HCT116 (cell line): ENCODE data around the gene EYA3. TPM values are rescaled to one million over a fixed set of nuclear protein-coding genes. Genes with fewer than 3 reads are reported as not detected.

Source experiments
- ATAC-seq: fragments of 200-7000 bp; cut with Tn5 transposase; 2 replicates; pipeline ENCODE4 v1.9.1; 2020; ENCODE audit warnings: mild to moderate bottlenecking, moderate library complexity
- BruUV-seq: library from RNA; stranded (reverse); fragments of 400-500 nt; replicated peaks from 2 replicates; lab custom pipeline; 2021; lab: Mats Ljungman, UMichigan
- CTCF ChIA-PET: fragments of 300-600 bp; sonication (Branson Sonifier 250); formaldehyde crosslinking; loops from one replicate; lab custom pipeline; 2021; ENCODE audit warnings: antibody characterized with exemption; lab: Charles Lee
- POLR2A ChIA-PET: fragments of 300-600, 350-600 bp; sonication (Branson Sonifier 250); formaldehyde crosslinking; loops from one replicate; lab custom pipeline; 2021; ENCODE audit warnings: antibody characterized with exemption; lab: Charles Lee
- RAD21 ChIA-PET, 2 experiments: fragments of 300-600 bp; sonication (Branson Sonifier 250); formaldehyde crosslinking; loops; one replicate each; lab custom pipeline; 2023; ENCODE audit warnings: low total read pairs in 2 of 2; ENCODE audit not compliant: uncharacterized antibody in 2 of 2, unreplicated experiment in 2 of 2, low non-redundant PET in 1 of 2; lab: Charles Lee
- DNase-seq: peaks from one replicate; pipeline ENCODE4 v3.0.0-alpha.2; 2010; ENCODE audit warnings: low read depth, low spot score
- H2AFZ ChIP-seq: fragments of 200-600 bp; shearing (Covaris generic), sonication (generic); 2 replicates; pipeline ENCODE4 v1.6.1; 2017; ENCODE audit warnings: low read depth, mixed run types, mixed read lengths, antibody characterized with exemption, low read length; ENCODE audit not compliant: poor library complexity, severe bottlenecking
- H3K27ac ChIP-seq: 2 replicates; pipeline ENCODE4 v1.5.1; 2012; ENCODE audit warnings: low read depth, low read length
- H3K27me3 ChIP-seq: fragments of 200-600 bp; sonication (generic); 2 replicates; pipeline ENCODE4 v1.6.1; 2016; ENCODE audit warnings: mixed run types, low read length, mixed read lengths; ENCODE audit not compliant: insufficient read depth
- H3K36me3 ChIP-seq, 2 experiments: fragments of 200-500 bp in 1 of 2; fragments of 200-600 bp in 1 of 2; sonication (Bioruptor generic) in 1 of 2; sonication (generic) in 1 of 2; 2 replicates each; pipeline versions ENCODE4 v1.5.1 to v1.6.1; 2014 to 2016; ENCODE audit warnings: low read length in 2 of 2, inconsistent platforms in 1 of 2, mixed read lengths in 1 of 2, mixed run types in 1 of 2; ENCODE audit not compliant: insufficient read depth in 2 of 2, control insufficient read depth in 1 of 2
- H3K4me1 ChIP-seq, 2 experiments: fragments of 200-600 bp in 1 of 2; sonication (generic) in 1 of 2; 2 replicates each; pipeline versions ENCODE4 v1.5.1 to v1.6.1; 2012 to 2017; ENCODE audit warnings: low read length in 2 of 2, inconsistent platforms in 1 of 2, mild to moderate bottlenecking in 1 of 2, mixed read lengths in 1 of 2, mixed run types in 1 of 2, moderate library complexity in 1 of 2; ENCODE audit not compliant: insufficient read depth in 2 of 2, control insufficient read depth in 1 of 2
- H3K4me2 ChIP-seq: fragments of 200-600 bp; sonication (generic); 2 replicates; pipeline ENCODE4 v1.6.1; 2017; ENCODE audit warnings: mixed run types, low read length, mixed read lengths
- H3K4me3 ChIP-seq, 2 experiments: fragments of 200-600 bp in 1 of 2; sonication (generic) in 1 of 2; replicated peaks in 1 of 2; 2 replicates each; pipeline ENCODE4 v1.5.1; 2011 to 2016; ENCODE audit warnings: low read length in 2 of 2, control low read depth in 1 of 2, low read depth in 1 of 2, mild to moderate bottlenecking in 1 of 2, mixed read lengths in 1 of 2, mixed run types in 1 of 2
- H3K79me2 ChIP-seq: fragments of 200-600 bp; sonication (generic); 2 replicates; pipeline ENCODE4 v1.6.1; 2017; ENCODE audit warnings: mild to moderate bottlenecking, mixed run types, low read length, moderate library complexity, mixed read lengths; ENCODE audit not compliant: insufficient read depth
- H3K9ac ChIP-seq: fragments of 200-600 bp; sonication (generic); 2 replicates; pipeline ENCODE4 v1.6.1; 2016; ENCODE audit warnings: low read length, mixed read lengths
- H3K9me2 ChIP-seq: fragments of 200-600 bp; sonication (generic), shearing (Covaris generic); 2 replicates; pipeline ENCODE4 v1.6.1; 2017; ENCODE audit warnings: mixed run types, mild to moderate bottlenecking, moderate library complexity; ENCODE audit not compliant: insufficient read depth
- H3K9me3 ChIP-seq, 2 experiments: fragments of 200-500 bp in 1 of 2; fragments of 200-600 bp in 1 of 2; sonication (Bioruptor generic) in 1 of 2; sonication (generic) in 1 of 2; 2 replicates each; pipeline ENCODE4 v1.6.1; 2014 to 2017; ENCODE audit warnings: low read length in 2 of 2, mixed read lengths in 2 of 2, inconsistent platforms in 1 of 2, low read depth in 1 of 2, mild to moderate bottlenecking in 1 of 2, mixed run types in 1 of 2, moderate library complexity in 1 of 2; ENCODE audit not compliant: control insufficient read depth in 1 of 2, insufficient read depth in 1 of 2
- H4K20me1 ChIP-seq: fragments of 200-600 bp; sonication (generic), shearing (Covaris generic); 2 replicates; pipeline ENCODE4 v1.6.1; 2017; ENCODE audit warnings: mixed run types, mild to moderate bottlenecking, moderate library complexity; ENCODE audit not compliant: insufficient read depth
- ATF3 ChIP-seq: IDR thresholded peaks from 2 replicates; pipeline ENCODE4 v1.6.1; 2012
- CBX3 ChIP-seq: IDR thresholded peaks from 2 replicates; pipeline ENCODE4 v1.6.1; 2012; ENCODE audit warnings: low read depth
- CEBPB ChIP-seq: IDR thresholded peaks from 2 replicates; pipeline ENCODE4 v1.6.1; 2012; ENCODE audit warnings: low read depth
- CTCF ChIP-seq, 3 experiments: fragments of 200-600 bp in 1 of 3; sonication (generic) in 1 of 3; IDR thresholded peaks in 2 of 3; conservative IDR thresholded peaks in 1 of 3; 2 replicates each; pipeline ENCODE4 v1.5.1; 2012 to 2017; ENCODE audit warnings: low read depth in 2 of 3, low read length in 2 of 3, antibody characterized with exemption in 1 of 3, borderline replicate concordance in 1 of 3, control low read depth in 1 of 3, mild to moderate bottlenecking in 1 of 3, mixed read lengths in 1 of 3, mixed run types in 1 of 3, moderate library complexity in 1 of 3; ENCODE audit not compliant: insufficient read depth in 1 of 3
- EGR1 ChIP-seq: IDR thresholded peaks from 2 replicates; pipeline ENCODE4 v1.6.1; 2012; ENCODE audit warnings: low read depth
- EZH2phosphoT487 ChIP-seq: fragments of 200-600 bp; IDR thresholded peaks from 2 replicates; pipeline ENCODE4 v1.6.1; 2018; ENCODE audit warnings: antibody characterized with exemption, borderline replicate concordance
- JUND ChIP-seq: IDR thresholded peaks from 2 replicates; pipeline ENCODE4 v1.6.1; 2012
- MAX ChIP-seq: IDR thresholded peaks from 2 replicates; pipeline ENCODE4 v1.6.1; 2012
- POLR2A ChIP-seq: IDR thresholded peaks from 2 replicates; pipeline ENCODE4 v1.7.0; 2011; ENCODE audit warnings: borderline replicate concordance; ENCODE audit not compliant: insufficient read depth, insufficient read length; ENCODE audit errors: extremely low read depth
- POLR2AphosphoS5 ChIP-seq: IDR thresholded peaks from 2 replicates; pipeline ENCODE4 v1.6.1; 2011; ENCODE audit warnings: mild to moderate bottlenecking, low read depth, low read length, moderate library complexity
- SP1 ChIP-seq: IDR thresholded peaks from 2 replicates; pipeline ENCODE4 v1.6.1; 2012; ENCODE audit warnings: low read depth
- SRF ChIP-seq: IDR thresholded peaks from 2 replicates; pipeline ENCODE4 v1.6.1; 2012; ENCODE audit warnings: low read depth
- TCF7L2 ChIP-seq: IDR thresholded peaks from 2 replicates; pipeline ENCODE4 v1.7.0; 2011; ENCODE audit warnings: borderline replicate concordance, inconsistent platforms; ENCODE audit not compliant: insufficient read depth, insufficient read length; ENCODE audit errors: extremely low read depth
- ZBTB33 ChIP-seq: IDR thresholded peaks from 2 replicates; pipeline ENCODE4 v1.6.1; 2011; ENCODE audit warnings: mild to moderate bottlenecking, low read length, moderate library complexity; ENCODE audit not compliant: insufficient replicate concordance; ENCODE audit errors: extremely low read depth
- ZNF274 ChIP-seq: fragments of 200-500 bp; sonication (Bioruptor generic); IDR thresholded peaks from 2 replicates; pipeline ENCODE4 v1.6.1; 2014; ENCODE audit warnings: mild to moderate bottlenecking, low read depth, low read length, inconsistent platforms
- intact Hi-C: fragments of 100-400 bp; cut with micrococcal nuclease; formaldehyde crosslinking; loops from 2 replicates; pipeline ENCODE4 v1.10.0; 2022
- total RNA-seq: library from RNA; stranded (reverse); gene quantifications from one replicate; pipeline ENCODE4 v1.2.1, GENCODE V29; 2021; ENCODE audit not compliant: unreplicated experiment

EYA3 gene
- total RNA-seq, 1 experiment from 2014 or later: 25.9 TPM

GRCh38 chr1:28086651-28087050, 1.8 kb downstream of the EYA3 start:
- Histone ChIP-seq H3K79me2 (peaks cover 64% of the 10 kb centered on the region), H3K4me1 (peaks cover 4 to 18% of the 10 kb centered on the region in 2 experiments; a peak in 3 of 4 replicates), H3K9me2 (no peaks in the 10 kb centered on the region), H3K36me3 (no peaks in the 10 kb centered on the region), H3K9me3 (no peaks in the 10 kb centered on the region), H3K27me3 (no peaks in the 10 kb centered on the region), H2AFZ (no peak overlapping the region), H3K9ac (0 out of 2 replicates have a peak overlapping the region, but pooled peaks have one; percentile 81), H4K20me1 (no peaks in the 10 kb centered on the region), H3K27ac (no peak overlapping the region), H3K4me3 (peak overlapping the region in 1 of 2 experiments; percentile 87; a peak in 1 of 4 replicates), H3K4me2 (peak overlapping the region; percentile 77)
- ChIA-PET RAD21 (no interaction called here), CTCF (no interaction called here), POLR2A (no interaction called here)
- ATAC-seq: no peak
- intact Hi-C loops: no loop called here
- BruUV-seq: no TSS peak
- no peak for DNase-seq
- TF ChIP-seq TCF7L2 (no peak), SRF (no peak), ZBTB33 (no peak), POLR2AphosphoS5 (no peak), ATF3 (no peak), CEBPB (no peak)

GRCh38 chr1:28085129-28085528, 3.3 kb downstream of the EYA3 start:
- Histone ChIP-seq H3K4me2 (no peak overlapping the region), H4K20me1 (no peaks in the 10 kb centered on the region), H3K4me3 (no peak overlapping the region), H3K4me1 (peaks cover 4 to 11% of the 10 kb centered on the region in 2 experiments; a peak in 3 of 4 replicates), H3K27ac (no peak overlapping the region), H3K9me3 (no peaks in the 10 kb centered on the region), H3K36me3 (no peaks in the 10 kb centered on the region), H3K79me2 (peaks cover 77% of the 10 kb centered on the region), H3K9ac (no peak overlapping the region), H3K9me2 (no peaks in the 10 kb centered on the region), H2AFZ (no peak overlapping the region), H3K27me3 (no peaks in the 10 kb centered on the region)
- no peak for ATAC-seq
- CTCF ChIA-PET: no interaction called here
- BruUV-seq: no TSS peak
- POLR2A ChIA-PET: no interaction called here
- no peak for DNase-seq
- intact Hi-C loops: no loop called here
- RAD21 ChIA-PET: no interaction called here
- no peak for TF ChIP-seq MAX
- no peak for TF ChIP-seq ATF3
- TF ChIP-seq SP1: no peak
- no peak for TF ChIP-seq EZH2phosphoT487
- no peak for TF ChIP-seq SRF
- no peak for TF ChIP-seq CBX3
- no peak for TF ChIP-seq POLR2A
- no peak for TF ChIP-seq JUND
- no peak for TF ChIP-seq TCF7L2
- TF ChIP-seq CTCF (IDR thresholded peaks at IDR 0.05 in 2 of 3, conservative IDR thresholded peaks at IDR 0.05 in 1 of 3; ENCODE audit: borderline replicate concordance in 1 of 3, insufficient read depth in 1 of 3, low read depth in 2 of 3, low read length in 2 of 3): no peak
- no peak for TF ChIP-seq ZNF274
- no peak for TF ChIP-seq EGR1
